ENCODE data around the gene CLEC17A.

Gene CLEC17A

GRCh38 chr19:14629557-14629956, 46.7 kb downstream of the CLEC17A start:
- in situ Hi-C loops (cut with HindIII; ENCODE audit: low sequenced_read_pairs) = no loop called here
- no peak overlapping the region for H3K4me3 ChIP-seq (ENCODE audit: low read depth, low read length)
- TF ChIP-seq CTCF (IDR thresholded peaks at IDR 0.05; ENCODE audit: low read depth, low read length) = no peak
- no peak for DNase-seq (ENCODE audit: low read depth, low spot score)

- no peak for TF ChIP-seq CTCF (IDR thresholded peaks at IDR 0.05; ENCODE audit: low read depth, low read length)
- H3K4me3 ChIP-seq (ENCODE audit: low read depth, low read length) = no peak overlapping the region
- in situ Hi-C loops (cut with HindIII; ENCODE audit: low sequenced_read_pairs) = no loop called here
- no peak for DNase-seq (ENCODE audit: low read depth, low spot score)
Measured at GRCh38 chr19:14632286-14632685, 49.4 kb downstream of the CLEC17A start.

GRCh38 chr19:14639536-14640277, 56.8 kb downstream of the CLEC17A start:
- no peak for DNase-seq (ENCODE audit: low read depth, low spot score)
- no peak overlapping the region for H3K4me3 ChIP-seq (ENCODE audit: low read depth, low read length)
- in situ Hi-C loops (cut with HindIII; ENCODE audit: low sequenced_read_pairs) = no loop called here
- no peak for TF ChIP-seq CTCF (IDR thresholded peaks at IDR 0.05; ENCODE audit: low read depth, low read length)

- in situ Hi-C loops (cut with HindIII; ENCODE audit: low sequenced_read_pairs) = no loop called here
- DNase-seq (ENCODE audit: low read depth, low spot score) = no peak
- no peak overlapping the region for H3K4me3 ChIP-seq (ENCODE audit: low read depth, low read length)
- TF ChIP-seq CTCF (IDR thresholded peaks at IDR 0.05; ENCODE audit: low read depth, low read length) = no peak
Measured at GRCh38 chr19:14648506-14648905, 65.6 kb downstream of the CLEC17A start.

GRCh38 chr19:14649020-14649419, 66.1 kb downstream of the CLEC17A start:
- TF ChIP-seq CTCF (IDR thresholded peaks at IDR 0.05; ENCODE audit: low read depth, low read length) = no peak
- in situ Hi-C loops (cut with HindIII; ENCODE audit: low sequenced_read_pairs) = no loop called here
- H3K4me3 ChIP-seq (ENCODE audit: low read depth, low read length) = no peak overlapping the region
- no peak for DNase-seq (ENCODE audit: low read depth, low spot score)

- no peak for TF ChIP-seq CTCF (IDR thresholded peaks at IDR 0.05; ENCODE audit: low read depth, low read length)
- no peak overlapping the region for H3K4me3 ChIP-seq (ENCODE audit: low read depth, low read length)
- DNase-seq (ENCODE audit: low read depth, low spot score) = no peak
- in situ Hi-C loops (cut with HindIII; ENCODE audit: low sequenced_read_pairs) = no loop called here
Measured at GRCh38 chr19:14650161-14650560, 67.3 kb downstream of the CLEC17A start.
